ENCODE data around the gene PLA2G4E. TPM values are rescaled to one million over a fixed set of nuclear protein-coding genes. Genes with fewer than 3 reads are reported as not detected.

PLA2G4E gene
- total RNA-seq, 1 donor from 2014 or later, result not detected

DNA sequence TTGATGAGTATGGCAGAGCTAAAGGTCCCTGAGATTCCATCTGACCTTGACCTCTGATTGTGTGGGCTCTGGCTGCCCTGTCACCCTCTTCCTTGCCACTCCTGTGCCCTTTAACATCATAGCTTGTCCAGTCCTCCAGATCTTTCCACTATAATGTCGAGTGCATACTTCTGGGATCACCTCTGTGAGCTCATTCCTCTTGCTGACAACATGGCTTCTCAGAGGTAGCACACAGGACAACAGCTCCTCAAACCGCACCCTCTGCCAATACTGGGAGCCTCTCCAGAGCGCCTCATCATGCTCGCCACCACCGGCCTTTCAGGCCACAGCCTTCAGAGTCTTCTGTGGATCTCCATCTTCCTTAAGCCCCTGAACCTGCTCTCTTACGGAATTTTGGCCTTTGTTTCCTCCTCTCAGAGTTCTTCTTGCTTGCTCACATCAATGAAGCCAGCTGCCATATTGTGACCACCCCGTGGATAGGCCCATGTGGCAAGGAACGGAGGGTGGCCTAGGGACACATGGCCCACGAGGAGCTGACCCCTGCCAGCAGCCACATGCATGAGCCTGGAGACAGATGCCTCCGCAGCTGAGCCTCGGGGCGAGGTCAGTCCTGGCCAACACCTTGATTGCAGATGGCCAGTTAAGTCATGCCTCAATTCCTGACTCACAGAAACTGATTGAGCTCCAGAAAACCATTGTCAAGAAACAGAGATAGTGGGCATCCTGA is 42.4 kb upstream of the PLA2G4E start:
- H3K27me3 ChIP-seq (ENCODE audit: low read depth), result no peaks in the 10 kb centered on the region
- no peak overlapping the region for H3K27ac ChIP-seq (replicated peaks)
- no peak for DNase-seq
- H3K36me3 ChIP-seq, result no peaks in the 10 kb centered on the region
- intact Hi-C loops (cut with micrococcal nuclease), result no loop called here
- peaks cover 7% of the 10 kb centered on the region for H3K4me1 ChIP-seq
- TF ChIP-seq CTCF (IDR thresholded peaks at IDR 0.05; ENCODE audit: borderline replicate concordance), result no peak
- no peak overlapping the region for H3K4me3 ChIP-seq
- H3K9me3 ChIP-seq (replicated peaks), result no peaks in the 10 kb centered on the region

DNA sequence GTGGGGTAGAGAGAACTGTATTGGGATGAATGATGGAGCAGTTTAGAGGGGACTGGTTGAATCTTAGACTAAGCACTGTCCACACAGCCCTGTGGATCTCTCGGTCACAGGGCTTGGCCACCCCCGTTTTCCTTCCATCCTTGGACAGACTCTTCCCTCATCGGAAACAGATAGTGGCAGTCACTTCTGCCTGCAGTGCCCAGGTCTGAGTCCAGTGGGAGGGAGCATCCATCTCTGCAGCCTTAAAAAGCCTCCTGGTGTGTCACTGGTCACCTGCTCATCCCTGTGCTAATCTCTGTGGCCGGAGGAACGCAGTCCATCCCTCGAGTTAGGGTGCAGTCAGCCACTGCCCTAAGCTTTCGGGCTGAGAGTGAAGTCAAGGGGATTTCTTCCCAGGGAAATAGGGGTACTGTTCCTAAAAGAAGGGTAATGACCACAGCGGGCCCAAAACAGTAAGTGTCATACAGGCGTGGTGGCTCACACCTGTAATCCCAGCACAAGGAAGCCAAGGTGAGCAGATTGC is 41.5 kb upstream of the PLA2G4E start:
- no peak for DNase-seq
- no peak overlapping the region for H3K27ac ChIP-seq (replicated peaks)
- no peak overlapping the region for H3K4me3 ChIP-seq
- intact Hi-C loops (cut with micrococcal nuclease), result no loop called here
- no peaks in the 10 kb centered on the region for H3K9me3 ChIP-seq (replicated peaks)
- no peak for TF ChIP-seq CTCF (IDR thresholded peaks at IDR 0.05; ENCODE audit: borderline replicate concordance)
- no peaks in the 10 kb centered on the region for H3K27me3 ChIP-seq (ENCODE audit: low read depth)
- H3K36me3 ChIP-seq, result no peaks in the 10 kb centered on the region
- H3K4me1 ChIP-seq, result peaks cover 12% of the 10 kb centered on the region

GRCh38 chr15:42060797-42061196 is 40.0 kb upstream of the PLA2G4E start:
- Histone ChIP-seq H3K9me3 (replicated peaks) (no peaks in the 10 kb centered on the region), H3K27ac (replicated peaks) (no peak overlapping the region), H3K4me3 (no peak overlapping the region), H3K36me3 (no peaks in the 10 kb centered on the region), H3K27me3 (ENCODE audit: low read depth) (no peaks in the 10 kb centered on the region), H3K4me1 (peaks cover 17% of the 10 kb centered on the region)
- DNase-seq, result no peak
- intact Hi-C loops (cut with micrococcal nuclease), result no loop called here
- no peak for TF ChIP-seq CTCF (IDR thresholded peaks at IDR 0.05; ENCODE audit: borderline replicate concordance)

DNA sequence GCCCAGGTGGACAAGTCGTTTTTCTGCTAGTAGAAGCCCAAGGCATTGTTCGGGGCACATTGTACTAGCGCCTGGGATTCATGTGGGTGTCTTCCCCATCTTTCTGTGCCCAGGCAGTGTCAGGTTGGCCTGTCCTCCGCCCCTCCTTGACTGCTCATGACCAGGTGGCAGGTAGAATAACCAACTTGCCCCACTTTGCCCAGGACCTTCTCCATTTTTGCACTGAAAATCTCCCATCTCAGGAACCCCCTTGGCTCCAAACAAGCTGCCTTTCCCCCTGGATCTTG is 39.6 kb upstream of the PLA2G4E start:
- no peaks in the 10 kb centered on the region for H3K9me3 ChIP-seq (replicated peaks)
- intact Hi-C loops (cut with micrococcal nuclease), result no loop called here
- H3K27me3 ChIP-seq (ENCODE audit: low read depth), result no peaks in the 10 kb centered on the region
- DNase-seq, result no peak
- H3K36me3 ChIP-seq, result no peaks in the 10 kb centered on the region
- H3K27ac ChIP-seq (replicated peaks), result no peak overlapping the region
- H3K4me3 ChIP-seq, result no peak overlapping the region
- peaks cover 17% of the 10 kb centered on the region for H3K4me1 ChIP-seq
- no peak for TF ChIP-seq CTCF (IDR thresholded peaks at IDR 0.05; ENCODE audit: borderline replicate concordance)

DNA sequence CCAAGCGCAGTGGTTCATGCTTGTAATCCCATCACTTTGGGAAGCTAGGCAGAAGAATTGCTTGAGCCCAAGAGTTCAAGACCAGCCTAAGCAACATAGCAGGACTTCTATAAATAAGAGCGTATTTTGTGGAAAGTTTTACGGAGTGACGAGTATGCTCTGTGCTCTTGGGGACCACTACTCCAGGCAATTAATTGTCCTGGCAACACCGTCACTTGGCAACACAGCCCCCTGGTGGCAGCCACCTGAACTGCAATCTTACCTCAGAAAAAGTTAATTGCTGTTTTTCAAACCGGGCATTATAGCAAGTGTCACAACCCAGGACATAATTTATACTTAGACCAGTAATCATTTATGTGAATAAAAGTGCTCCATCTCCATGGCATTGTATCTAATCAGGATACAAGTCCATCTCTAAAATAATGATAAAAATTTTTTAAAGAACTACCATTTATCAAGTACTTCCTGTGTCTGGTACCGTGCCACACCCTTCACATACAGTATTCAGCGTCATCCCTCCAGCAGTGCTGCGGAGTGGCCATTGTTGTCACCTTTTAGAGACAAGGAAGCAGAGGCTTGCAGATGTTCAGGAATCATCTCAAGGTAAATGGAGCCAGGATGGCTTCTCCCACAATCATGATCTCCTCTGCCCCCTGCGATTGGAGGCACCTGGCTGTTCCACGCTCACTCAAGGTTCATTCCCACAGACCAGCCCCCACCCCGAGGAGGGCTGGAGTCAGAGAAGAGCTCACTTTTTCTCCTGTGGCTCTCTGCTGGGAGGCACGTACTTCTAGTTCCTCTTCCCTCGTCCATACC is 39.0 kb upstream of the PLA2G4E start:
- H3K4me1 ChIP-seq, result peaks cover 17% of the 10 kb centered on the region
- H3K36me3 ChIP-seq, result no peaks in the 10 kb centered on the region
- no peak overlapping the region for H3K27ac ChIP-seq (replicated peaks)
- peak; percentile 93 for TF ChIP-seq CTCF (IDR thresholded peaks at IDR 0.05; ENCODE audit: borderline replicate concordance)
- no peaks in the 10 kb centered on the region for H3K9me3 ChIP-seq (replicated peaks)
- H3K27me3 ChIP-seq (ENCODE audit: low read depth), result no peaks in the 10 kb centered on the region
- H3K4me3 ChIP-seq, result no peak overlapping the region
- intact Hi-C loops (cut with micrococcal nuclease), result no loop called here
- DNase-seq, result peak; percentile 50
